ENCODE measurements around the gene TAB3.

- TF ChIP-seq POLR2AphosphoS5 (IDR thresholded peaks at IDR 0.05), result no peak
- TF ChIP-seq, protein P1, sequence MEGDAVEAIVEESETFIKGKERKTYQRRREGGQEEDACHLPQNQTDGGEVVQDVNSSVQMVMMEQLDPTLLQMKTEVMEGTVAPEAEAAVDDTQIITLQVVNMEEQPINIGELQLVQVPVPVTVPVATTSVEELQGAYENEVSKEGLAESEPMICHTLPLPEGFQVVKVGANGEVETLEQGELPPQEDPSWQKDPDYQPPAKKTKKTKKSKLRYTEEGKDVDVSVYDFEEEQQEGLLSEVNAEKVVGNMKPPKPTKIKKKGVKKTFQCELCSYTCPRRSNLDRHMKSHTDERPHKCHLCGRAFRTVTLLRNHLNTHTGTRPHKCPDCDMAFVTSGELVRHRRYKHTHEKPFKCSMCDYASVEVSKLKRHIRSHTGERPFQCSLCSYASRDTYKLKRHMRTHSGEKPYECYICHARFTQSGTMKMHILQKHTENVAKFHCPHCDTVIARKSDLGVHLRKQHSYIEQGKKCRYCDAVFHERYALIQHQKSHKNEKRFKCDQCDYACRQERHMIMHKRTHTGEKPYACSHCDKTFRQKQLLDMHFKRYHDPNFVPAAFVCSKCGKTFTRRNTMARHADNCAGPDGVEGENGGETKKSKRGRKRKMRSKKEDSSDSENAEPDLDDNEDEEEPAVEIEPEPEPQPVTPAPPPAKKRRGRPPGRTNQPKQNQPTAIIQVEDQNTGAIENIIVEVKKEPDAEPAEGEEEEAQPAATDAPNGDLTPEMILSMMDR (IDR thresholded peaks at IDR 0.05), result no peak
- no peak for TF ChIP-seq POLR2A (IDR thresholded peaks at IDR 0.05; ENCODE audit: low read depth)
- no peak for TF ChIP-seq EP300 (IDR thresholded peaks at IDR 0.05)
Observed at GRCh38 chrX:30875957-30876356, 13.1 kb downstream of the TAB3 start.
